Neutrophil (primary cell): Measurements from ENCODE around the gene PTBP2.
"Not testable (repeated sequence)": the region's sequence is repeated elsewhere in the genome, so short reads cannot be mapped to it uniquely, and the experiment has no call there.

Experiments used
- H3K27ac ChIP-seq: fragments of 200-600 bp; sonication (generic); 2 replicates; pipeline ENCODE4 v1.5.1; 2016; ENCODE audit warnings: mild to moderate bottlenecking, moderate library complexity
- H3K27me3 ChIP-seq: fragments of 200-600 bp; sonication (generic); 2 replicates; pipeline ENCODE4 v1.6.0; 2016; ENCODE audit warnings: mild to moderate bottlenecking
- H3K36me3 ChIP-seq: fragments of 200-600 bp; sonication (generic); 2 replicates; pipeline ENCODE4 v1.5.1; 2017
- H3K4me1 ChIP-seq, 2 experiments: fragments of 200-600 bp in 1 of 2; sonication (generic) in 1 of 2; 1 replicate in 1 of 2; 2 replicates in 1 of 2; pipeline versions ENCODE4 v1.5.1 to v1.6.1; 2013 to 2016; ENCODE audit warnings: low read depth in 1 of 2, low read length in 1 of 2, mild to moderate bottlenecking in 1 of 2, moderate library complexity in 1 of 2; ENCODE audit not compliant: control insufficient read depth in 1 of 2, insufficient read depth in 1 of 2
- H3K4me3 ChIP-seq, 2 experiments: fragments of 200-600 bp in 1 of 2; sonication (generic) in 1 of 2; 1 replicate in 1 of 2; 2 replicates in 1 of 2; pipeline ENCODE4 v1.5.1; 2013 to 2016; ENCODE audit warnings: low read depth in 1 of 2, low read length in 1 of 2, mild to moderate bottlenecking in 1 of 2, moderate library complexity in 1 of 2
- H3K9me3 ChIP-seq: fragments of 200-600 bp; sonication (generic); 2 replicates; pipeline ENCODE4 v1.5.1; 2016
- CTCF ChIP-seq: fragments of 200-600 bp; sonication (generic); IDR thresholded peaks from 2 replicates; pipeline ENCODE4 v1.5.1; 2016; ENCODE audit warnings: antibody characterized with exemption

Gene PTBP2

GRCh38 chr1:96790599-96790998 is 69.0 kb downstream of the PTBP2 start:
- peaks cover 20% of the 10 kb centered on the region for H3K36me3 ChIP-seq
- no peak overlapping the region for H3K4me3 ChIP-seq
- no peaks in the 10 kb centered on the region for H3K9me3 ChIP-seq
- no peaks in the 10 kb centered on the region for H3K4me1 ChIP-seq
- H3K27ac ChIP-seq = no peak overlapping the region
- no peak for TF ChIP-seq CTCF
- H3K27me3 ChIP-seq = no peaks in the 10 kb centered on the region

GRCh38 chr1:96792220-96792619 is 70.6 kb downstream of the PTBP2 start:
- H3K9me3 ChIP-seq = no peaks in the 10 kb centered on the region
- H3K4me3 ChIP-seq = no peak overlapping the region
- no peaks in the 10 kb centered on the region for H3K4me1 ChIP-seq
- H3K27me3 ChIP-seq = no peaks in the 10 kb centered on the region
- no peak overlapping the region for H3K27ac ChIP-seq
- no peak for TF ChIP-seq CTCF
- H3K36me3 ChIP-seq = peaks cover 7% of the 10 kb centered on the region

GRCh38 chr1:96801696-96802095 is 80.1 kb downstream of the PTBP2 start:
- H3K4me1 ChIP-seq, H3K27ac ChIP-seq, H3K36me3 ChIP-seq, H3K27me3 ChIP-seq, H3K9me3 ChIP-seq, H3K4me3 ChIP-seq: not testable (repeated sequence)

- Histone ChIP-seq H3K36me3 (peaks cover 27% of the 10 kb centered on the region), H3K4me1 (no peaks in the 10 kb centered on the region), H3K4me3 (no peak overlapping the region), H3K27me3 (no peaks in the 10 kb centered on the region), H3K27ac (no peak overlapping the region), H3K9me3 (no peaks in the 10 kb centered on the region)
- TF ChIP-seq CTCF = no peak
These were observed 83.1 kb downstream of the PTBP2 start for GRCh38 chr1:96804648-96805047.

GRCh38 chr1:96808191-96808590 is 86.6 kb downstream of the PTBP2 start:
- no peak overlapping the region for H3K4me3 ChIP-seq
- peaks cover 39% of the 10 kb centered on the region for H3K36me3 ChIP-seq
- no peaks in the 10 kb centered on the region for H3K4me1 ChIP-seq
- no peaks in the 10 kb centered on the region for H3K27me3 ChIP-seq
- TF ChIP-seq CTCF = no peak
- H3K27ac ChIP-seq = no peak overlapping the region
- no peaks in the 10 kb centered on the region for H3K9me3 ChIP-seq

- H3K36me3 ChIP-seq = peaks cover 36% of the 10 kb centered on the region
- H3K27ac ChIP-seq = no peak overlapping the region
- no peak overlapping the region for H3K4me3 ChIP-seq
- no peaks in the 10 kb centered on the region for H3K27me3 ChIP-seq
- H3K4me1 ChIP-seq = no peaks in the 10 kb centered on the region
- no peak for TF ChIP-seq CTCF
- H3K9me3 ChIP-seq = no peaks in the 10 kb centered on the region
These were observed 94.3 kb downstream of the PTBP2 start for GRCh38 chr1:96815914-96816313.
